ENCODE measurements around the gene PTK7.
"Not testable (repeated sequence)": the region's sequence is repeated elsewhere in the genome, so short reads cannot be mapped to it uniquely, and the experiment has no call there.

Gene PTK7

DNA sequence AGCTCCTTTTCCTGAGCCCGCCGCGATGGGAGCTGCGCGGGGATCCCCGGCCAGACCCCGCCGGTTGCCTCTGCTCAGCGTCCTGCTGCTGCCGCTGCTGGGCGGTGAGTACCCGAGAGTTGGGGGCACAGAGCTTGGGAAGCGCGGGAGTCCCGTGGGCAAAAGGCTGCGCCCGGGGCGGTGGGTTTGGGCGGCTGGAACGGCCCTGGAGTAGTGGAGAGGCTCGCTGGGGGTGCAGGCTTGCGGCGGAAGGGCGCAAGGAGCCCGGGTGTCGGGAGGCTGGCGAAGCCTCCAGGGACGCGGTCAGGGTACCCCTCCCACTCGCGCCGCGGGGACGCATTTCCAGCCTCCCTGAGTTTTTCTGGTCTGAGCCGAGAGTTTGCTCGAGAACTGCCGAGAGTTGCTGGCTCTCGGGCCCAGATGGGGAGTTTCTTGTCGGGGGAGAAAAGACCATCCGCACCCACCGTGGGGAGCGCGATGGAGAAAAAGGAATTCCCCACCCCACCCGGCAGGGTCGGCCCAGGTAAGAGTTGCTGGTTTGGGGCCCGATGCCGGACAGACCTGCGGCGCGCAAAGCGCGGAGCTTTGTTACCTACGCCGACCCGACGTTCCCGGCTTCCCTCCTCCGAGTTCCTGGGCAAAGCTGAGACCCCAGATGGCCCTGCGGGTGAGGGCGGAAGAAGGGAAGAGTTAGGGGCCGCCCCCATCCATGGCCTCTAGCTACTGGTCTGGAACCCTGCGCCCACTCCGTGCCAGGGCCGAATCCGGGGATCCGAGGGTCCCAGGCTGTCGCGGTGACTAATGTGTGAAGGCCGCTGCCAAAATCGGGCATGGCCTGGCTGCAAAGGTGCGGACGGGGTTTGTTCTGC lies 584 bp downstream of the PTK7 start:
- in situ Hi-C loops (cut with MboI; ENCODE audit: low sequenced_read_pairs, unreplicated experiment), result no loop called here
- TF ChIP-seq, protein P1, sequence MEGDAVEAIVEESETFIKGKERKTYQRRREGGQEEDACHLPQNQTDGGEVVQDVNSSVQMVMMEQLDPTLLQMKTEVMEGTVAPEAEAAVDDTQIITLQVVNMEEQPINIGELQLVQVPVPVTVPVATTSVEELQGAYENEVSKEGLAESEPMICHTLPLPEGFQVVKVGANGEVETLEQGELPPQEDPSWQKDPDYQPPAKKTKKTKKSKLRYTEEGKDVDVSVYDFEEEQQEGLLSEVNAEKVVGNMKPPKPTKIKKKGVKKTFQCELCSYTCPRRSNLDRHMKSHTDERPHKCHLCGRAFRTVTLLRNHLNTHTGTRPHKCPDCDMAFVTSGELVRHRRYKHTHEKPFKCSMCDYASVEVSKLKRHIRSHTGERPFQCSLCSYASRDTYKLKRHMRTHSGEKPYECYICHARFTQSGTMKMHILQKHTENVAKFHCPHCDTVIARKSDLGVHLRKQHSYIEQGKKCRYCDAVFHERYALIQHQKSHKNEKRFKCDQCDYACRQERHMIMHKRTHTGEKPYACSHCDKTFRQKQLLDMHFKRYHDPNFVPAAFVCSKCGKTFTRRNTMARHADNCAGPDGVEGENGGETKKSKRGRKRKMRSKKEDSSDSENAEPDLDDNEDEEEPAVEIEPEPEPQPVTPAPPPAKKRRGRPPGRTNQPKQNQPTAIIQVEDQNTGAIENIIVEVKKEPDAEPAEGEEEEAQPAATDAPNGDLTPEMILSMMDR (IDR thresholded peaks at IDR 0.05; ENCODE audit: borderline replicate concordance, control extremely low read depth, extremely low read depth, insufficient read depth, missing control alignments), result no peak
- no peak for DNase-seq (ENCODE audit: low spot score)

DNA sequence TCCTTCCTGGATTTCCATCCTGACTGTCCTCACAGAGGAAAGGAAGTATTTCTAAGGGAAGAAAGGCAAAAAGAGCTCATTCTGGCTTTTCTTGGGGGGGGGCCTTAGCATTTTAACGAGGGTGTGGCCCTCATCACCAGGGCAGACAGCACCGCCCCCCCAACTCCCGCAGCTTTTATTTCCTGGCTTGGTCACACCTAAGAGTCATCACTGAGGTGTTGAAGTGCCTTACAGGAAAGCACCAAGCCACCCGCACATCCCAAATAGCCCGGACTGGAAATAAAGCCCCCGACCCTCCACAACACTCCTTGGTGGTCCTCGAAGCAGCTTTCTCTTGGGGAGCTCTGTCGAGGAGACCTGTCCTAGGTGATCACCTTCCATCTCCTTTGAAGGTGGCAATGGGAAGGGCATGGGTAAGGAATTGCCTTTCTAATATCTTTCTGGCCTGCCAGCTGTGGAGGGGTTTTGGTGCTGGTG lies 1.3 kb downstream of the PTK7 start:
- in situ Hi-C loops (cut with MboI; ENCODE audit: low sequenced_read_pairs, unreplicated experiment), result no loop called here
- no peak for DNase-seq (ENCODE audit: low spot score)
- TF ChIP-seq, protein P1 (IDR thresholded peaks at IDR 0.05; ENCODE audit: borderline replicate concordance, control extremely low read depth, extremely low read depth, insufficient read depth, missing control alignments), result no peak

DNA sequence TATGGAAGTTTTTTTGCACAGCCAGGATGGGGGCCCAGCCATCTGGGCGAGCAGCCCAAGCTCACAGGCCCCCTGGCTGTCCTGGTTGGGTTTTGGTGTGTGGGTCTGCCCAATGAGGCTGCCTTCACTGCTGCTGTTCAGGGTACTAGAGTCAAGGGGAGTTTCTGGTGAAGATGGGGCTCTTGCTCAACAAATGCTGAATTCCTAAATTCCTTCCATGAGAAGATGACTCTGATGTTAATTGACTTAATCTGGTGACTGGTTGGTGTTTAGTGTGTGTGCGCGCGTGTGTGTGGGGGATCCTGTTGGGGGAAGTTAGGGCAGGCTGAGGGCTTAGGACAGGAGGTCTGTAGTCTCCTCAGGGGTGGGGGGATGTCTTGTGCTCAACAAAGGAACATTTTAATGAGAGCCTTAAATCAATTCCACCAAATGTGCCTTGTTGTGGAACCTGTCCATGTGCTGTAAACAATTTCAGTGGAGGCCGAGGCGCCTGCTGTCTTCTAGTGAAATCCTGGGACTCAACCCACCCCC lies 1.9 kb downstream of the PTK7 start:
- in situ Hi-C loops (cut with MboI; ENCODE audit: low sequenced_read_pairs, unreplicated experiment), result no loop called here
- TF ChIP-seq, protein P1 (IDR thresholded peaks at IDR 0.05; ENCODE audit: borderline replicate concordance, control extremely low read depth, extremely low read depth, insufficient read depth, missing control alignments), result no peak

DNA sequence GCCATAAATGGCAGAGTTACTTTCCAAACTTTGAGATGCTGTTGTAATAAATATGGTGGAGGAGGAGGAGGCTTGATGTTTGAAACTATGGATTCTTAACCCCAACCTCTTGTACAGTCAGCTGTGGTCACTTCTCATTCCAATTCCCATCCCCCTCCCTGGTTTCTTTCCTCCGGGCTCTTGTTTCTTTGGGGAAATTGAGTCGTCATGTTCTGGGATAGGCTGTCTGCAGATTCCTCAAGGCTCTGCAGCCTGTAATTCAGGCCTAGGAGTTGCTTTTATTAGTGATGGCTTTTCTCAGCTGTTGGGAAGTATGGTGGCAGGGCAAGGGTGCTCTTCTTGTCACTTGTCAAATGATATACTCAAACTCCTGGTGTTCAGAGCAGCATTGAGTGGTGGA lies 2.6 kb downstream of the PTK7 start:
- no peak for DNase-seq (ENCODE audit: low spot score)
- in situ Hi-C loops (cut with MboI; ENCODE audit: low sequenced_read_pairs, unreplicated experiment), result no loop called here
- TF ChIP-seq, protein P1 (IDR thresholded peaks at IDR 0.05; ENCODE audit: borderline replicate concordance, control extremely low read depth, extremely low read depth, insufficient read depth, missing control alignments), result no peak

More for the DNA sequence above, 1.9 kb downstream of the PTK7 start:
- DNase-seq (ENCODE audit: low spot score), result no peak

DNA sequence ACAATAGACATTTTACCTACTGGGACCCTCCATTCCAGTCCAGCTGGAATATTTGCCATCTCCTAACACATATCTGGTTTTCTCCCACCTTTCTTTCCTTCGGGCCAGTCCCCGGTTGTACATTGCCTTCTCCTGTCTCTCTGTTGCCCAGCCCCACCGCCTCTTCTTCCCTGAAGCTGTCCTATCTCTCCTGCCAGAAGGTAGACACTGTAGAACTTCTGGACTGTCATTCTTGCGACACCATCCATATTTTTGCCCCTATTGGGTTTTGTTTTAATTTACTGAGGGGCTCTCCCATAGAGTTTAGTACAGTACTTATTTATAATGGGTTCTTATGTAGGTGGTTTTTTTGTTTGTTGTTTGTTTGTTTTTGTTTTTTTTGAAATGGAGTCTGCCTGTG lies 4.9 kb downstream of the PTK7 start:
- no peak for DNase-seq (ENCODE audit: low spot score)
- TF ChIP-seq, protein P1 (IDR thresholded peaks at IDR 0.05; ENCODE audit: borderline replicate concordance, control extremely low read depth, extremely low read depth, insufficient read depth, missing control alignments), result no peak
- in situ Hi-C loops (cut with MboI; ENCODE audit: low sequenced_read_pairs, unreplicated experiment), result no loop called here

DNA sequence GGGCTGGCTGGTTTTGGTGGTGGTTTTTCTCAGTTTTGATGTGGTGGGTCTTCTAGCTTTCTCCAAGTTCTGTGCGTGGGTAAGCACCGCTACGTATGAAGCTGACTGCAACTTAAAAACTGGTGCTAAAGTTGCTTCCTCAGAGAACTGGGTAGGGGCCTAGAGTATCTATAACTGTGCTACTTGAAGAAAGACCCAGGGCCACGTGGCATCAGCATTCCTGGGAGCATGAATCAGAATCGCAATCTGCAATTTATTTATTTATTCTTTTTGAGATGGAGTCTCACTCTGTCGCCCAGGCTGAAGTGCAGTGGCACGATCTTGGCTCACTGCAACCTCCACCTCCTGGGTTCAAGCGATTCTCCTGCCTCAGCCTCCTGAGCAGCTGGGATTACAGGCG lies 5.8 kb downstream of the PTK7 start:
- DNase-seq (ENCODE audit: low spot score); in situ Hi-C loops (cut with MboI; ENCODE audit: low sequenced_read_pairs, unreplicated experiment): not testable (repeated sequence)
